Measurements from ENCODE around the gene MCTP2. TPM values are rescaled to one million over a fixed set of nuclear protein-coding genes. Genes with fewer than 3 reads are reported as not detected.

MCTP2 gene, protein sequence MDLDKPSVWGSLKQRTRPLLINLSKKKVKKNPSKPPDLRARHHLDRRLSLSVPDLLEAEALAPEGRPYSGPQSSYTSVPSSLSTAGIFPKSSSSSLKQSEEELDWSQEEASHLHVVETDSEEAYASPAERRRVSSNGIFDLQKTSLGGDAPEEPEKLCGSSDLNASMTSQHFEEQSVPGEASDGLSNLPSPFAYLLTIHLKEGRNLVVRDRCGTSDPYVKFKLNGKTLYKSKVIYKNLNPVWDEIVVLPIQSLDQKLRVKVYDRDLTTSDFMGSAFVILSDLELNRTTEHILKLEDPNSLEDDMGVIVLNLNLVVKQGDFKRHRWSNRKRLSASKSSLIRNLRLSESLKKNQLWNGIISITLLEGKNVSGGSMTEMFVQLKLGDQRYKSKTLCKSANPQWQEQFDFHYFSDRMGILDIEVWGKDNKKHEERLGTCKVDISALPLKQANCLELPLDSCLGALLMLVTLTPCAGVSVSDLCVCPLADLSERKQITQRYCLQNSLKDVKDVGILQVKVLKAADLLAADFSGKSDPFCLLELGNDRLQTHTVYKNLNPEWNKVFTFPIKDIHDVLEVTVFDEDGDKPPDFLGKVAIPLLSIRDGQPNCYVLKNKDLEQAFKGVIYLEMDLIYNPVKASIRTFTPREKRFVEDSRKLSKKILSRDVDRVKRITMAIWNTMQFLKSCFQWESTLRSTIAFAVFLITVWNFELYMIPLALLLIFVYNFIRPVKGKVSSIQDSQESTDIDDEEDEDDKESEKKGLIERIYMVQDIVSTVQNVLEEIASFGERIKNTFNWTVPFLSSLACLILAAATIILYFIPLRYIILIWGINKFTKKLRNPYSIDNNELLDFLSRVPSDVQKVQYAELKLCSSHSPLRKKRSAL
- 23.3 and 24.6 TPM in 2 replicates for total RNA-seq
- 8.1 TPM in 2 replicates for polyA plus RNA-seq

DNA sequence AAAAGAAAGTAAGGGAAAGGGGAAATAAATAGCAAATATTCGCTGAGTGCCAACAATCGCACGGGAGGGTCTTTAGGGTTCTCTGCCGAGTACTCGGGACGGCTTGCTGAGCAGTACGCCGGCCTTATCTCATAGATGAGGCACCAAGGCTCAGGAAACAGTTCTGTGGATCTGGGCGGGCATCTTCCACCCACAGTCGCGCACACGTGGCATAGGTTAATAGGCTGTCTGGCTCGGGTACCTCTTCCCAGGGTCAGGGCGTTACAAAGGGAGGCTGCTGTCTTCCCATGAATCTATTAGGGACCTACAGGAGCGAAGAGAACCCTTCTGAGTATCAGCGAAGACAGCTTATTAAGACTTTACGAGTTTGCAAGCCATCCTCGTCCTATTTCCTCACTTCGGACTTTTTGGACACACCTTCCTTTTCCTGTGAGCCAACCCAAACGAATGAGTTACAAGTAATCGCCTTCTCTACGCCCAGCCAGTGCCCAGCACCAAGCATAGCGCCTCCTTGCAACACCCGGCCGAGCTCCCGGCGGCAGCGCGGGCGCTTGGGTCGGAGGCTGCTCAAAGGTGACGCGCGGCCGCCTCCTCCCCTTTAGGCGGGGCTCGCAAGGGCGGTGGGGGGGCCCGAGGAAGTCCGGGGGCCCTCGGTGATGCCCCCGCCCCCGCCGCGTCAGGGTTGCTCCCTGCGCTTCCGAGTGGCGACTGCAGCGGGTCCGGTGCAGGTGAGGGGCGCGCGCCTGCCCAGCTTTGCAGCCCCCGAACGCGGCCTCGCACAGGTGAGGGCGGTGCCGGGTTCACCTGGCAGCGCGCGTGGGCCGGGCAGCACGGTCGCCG, at the start of gene MCTP2:
Gene MCTP2, plus strand, starts transcription at position 679 of the 840 bp plus-strand sequence. CDS start 66,705 bp downstream, outside the sequence.
- Histone ChIP-seq H3K79me2 (peaks cover 24% of the 10 kb centered on the region), H3K9me3 (ENCODE audit: low read depth) (no peaks in the 10 kb centered on the region), H4K20me1 (ENCODE audit: insufficient read depth, poor library complexity, severe bottlenecking) (no peaks in the 10 kb centered on the region), H3K27ac (peak within 1 kb of the TSS; percentile 82), H2AFZ (peak within 1 kb of the TSS; percentile 70), H3K36me3 (replicated peaks; ENCODE audit: insufficient read depth, low read depth) (no peaks in the 10 kb centered on the region), H3K4me2 (peak within 1 kb of the TSS; percentile 77), H3K4me3 (peak within 1 kb of the TSS; percentile 63), H3K9me2 (replicated peaks; ENCODE audit: insufficient read depth) (no peaks in the 10 kb centered on the region), H3K27me3 (no peaks in the 10 kb centered on the region), H3K4me1 (ENCODE audit: insufficient read depth) (peaks cover 5% of the 10 kb centered on the region)
- peak; percentile 93 for DNase-seq (ENCODE audit: low spot score)
- 1% methylated on average over 54 of the region's 66 CpGs for WGBS (ENCODE audit: low lambda C conversion rate, missing lambda C conversion rate)
- TF ChIP-seq EZH2phosphoT487 (IDR thresholded peaks at IDR 0.05; ENCODE audit: low read depth, severe bottlenecking, unreplicated experiment) (no peak), EZH2 (IDR thresholded peaks at IDR 0.05; ENCODE audit: borderline replicate concordance) (no peak)
- TF ChIP-seq, protein P1, sequence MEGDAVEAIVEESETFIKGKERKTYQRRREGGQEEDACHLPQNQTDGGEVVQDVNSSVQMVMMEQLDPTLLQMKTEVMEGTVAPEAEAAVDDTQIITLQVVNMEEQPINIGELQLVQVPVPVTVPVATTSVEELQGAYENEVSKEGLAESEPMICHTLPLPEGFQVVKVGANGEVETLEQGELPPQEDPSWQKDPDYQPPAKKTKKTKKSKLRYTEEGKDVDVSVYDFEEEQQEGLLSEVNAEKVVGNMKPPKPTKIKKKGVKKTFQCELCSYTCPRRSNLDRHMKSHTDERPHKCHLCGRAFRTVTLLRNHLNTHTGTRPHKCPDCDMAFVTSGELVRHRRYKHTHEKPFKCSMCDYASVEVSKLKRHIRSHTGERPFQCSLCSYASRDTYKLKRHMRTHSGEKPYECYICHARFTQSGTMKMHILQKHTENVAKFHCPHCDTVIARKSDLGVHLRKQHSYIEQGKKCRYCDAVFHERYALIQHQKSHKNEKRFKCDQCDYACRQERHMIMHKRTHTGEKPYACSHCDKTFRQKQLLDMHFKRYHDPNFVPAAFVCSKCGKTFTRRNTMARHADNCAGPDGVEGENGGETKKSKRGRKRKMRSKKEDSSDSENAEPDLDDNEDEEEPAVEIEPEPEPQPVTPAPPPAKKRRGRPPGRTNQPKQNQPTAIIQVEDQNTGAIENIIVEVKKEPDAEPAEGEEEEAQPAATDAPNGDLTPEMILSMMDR (IDR thresholded peaks at IDR 0.05; ENCODE audit: poor library complexity), result peak; percentile 7

DNA sequence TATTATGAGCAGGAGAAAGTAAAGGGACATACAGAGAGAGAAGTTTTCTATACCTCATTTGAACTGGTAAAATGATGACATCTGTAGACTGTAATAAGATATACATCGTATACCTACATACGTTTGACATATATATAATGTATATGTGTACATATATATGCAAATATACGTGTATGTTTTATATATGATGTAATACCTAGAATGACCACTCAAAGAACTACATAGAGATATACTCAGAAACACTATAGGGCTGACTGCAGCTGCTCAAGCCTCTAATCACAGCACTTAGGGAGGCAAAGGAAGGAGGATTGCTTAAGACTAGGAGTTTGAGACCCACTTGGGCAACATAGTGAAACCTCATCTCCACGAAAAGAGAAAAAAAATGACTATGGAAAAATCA, 48.5 kb upstream of the MCTP2 start:
- H3K36me3 ChIP-seq (replicated peaks; ENCODE audit: insufficient read depth, low read depth), result no peaks in the 10 kb centered on the region
- no peaks in the 10 kb centered on the region for H3K9me2 ChIP-seq (replicated peaks; ENCODE audit: insufficient read depth)
- 90% methylated on average over 4 of the region's 4 CpGs for WGBS (ENCODE audit: low lambda C conversion rate, missing lambda C conversion rate)
- H4K20me1 ChIP-seq (ENCODE audit: insufficient read depth, poor library complexity, severe bottlenecking), result no peaks in the 10 kb centered on the region
- H3K9me3 ChIP-seq (ENCODE audit: low read depth), result no peaks in the 10 kb centered on the region
- DNase-seq (ENCODE audit: low spot score), result no peak
- H3K27me3 ChIP-seq, result no peaks in the 10 kb centered on the region
- no peak overlapping the region for H3K27ac ChIP-seq
- TF ChIP-seq, protein P1 (IDR thresholded peaks at IDR 0.05; ENCODE audit: poor library complexity), result no peak
- no peak for TF ChIP-seq EZH2 (IDR thresholded peaks at IDR 0.05; ENCODE audit: borderline replicate concordance)
- no peak for TF ChIP-seq EZH2phosphoT487 (IDR thresholded peaks at IDR 0.05; ENCODE audit: low read depth, severe bottlenecking, unreplicated experiment)
- H2AFZ ChIP-seq, result no peak overlapping the region
- no peaks in the 10 kb centered on the region for H3K4me1 ChIP-seq (ENCODE audit: insufficient read depth)
- H3K4me2 ChIP-seq, result no peak overlapping the region
- no peaks in the 10 kb centered on the region for H3K79me2 ChIP-seq
- no peak overlapping the region for H3K4me3 ChIP-seq

DNA sequence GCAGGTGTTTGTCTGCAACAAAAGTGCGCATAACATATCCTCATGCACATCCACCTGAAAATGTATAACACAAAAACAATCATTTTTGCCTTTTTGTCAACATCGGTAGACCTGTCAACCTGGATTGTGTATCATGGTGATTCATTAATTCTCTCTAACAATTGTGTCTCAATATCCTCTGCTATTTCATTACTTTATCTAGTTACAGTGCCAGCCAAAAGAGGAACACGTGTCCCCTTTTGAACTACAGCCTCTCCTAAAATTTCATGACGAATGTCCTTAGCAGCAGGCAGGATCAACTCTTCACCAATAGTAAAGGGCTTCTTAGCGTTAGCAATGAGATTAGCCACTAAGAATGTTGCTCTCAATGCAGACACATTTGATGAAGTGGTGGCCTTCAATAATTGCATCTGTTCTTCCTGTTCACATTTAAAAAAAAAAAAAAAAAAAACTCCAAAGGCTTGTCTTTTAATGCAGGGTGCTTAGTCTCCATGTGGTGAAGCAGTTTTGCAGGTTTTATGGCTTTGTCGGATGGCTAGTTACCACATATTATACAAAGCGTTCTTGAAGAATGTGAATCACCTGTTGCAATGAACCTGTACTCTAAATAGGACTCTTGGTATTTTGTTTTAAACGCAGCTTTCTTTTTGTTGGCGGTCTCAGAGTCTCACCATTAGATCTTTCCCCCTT, 45.7 kb upstream of the MCTP2 start:
- no peak overlapping the region for H3K4me2 ChIP-seq
- no peak overlapping the region for H3K4me3 ChIP-seq
- WGBS (ENCODE audit: low lambda C conversion rate, missing lambda C conversion rate), result 87% methylated on average over 9 of the region's 9 CpGs
- H3K4me1 ChIP-seq (ENCODE audit: insufficient read depth), result no peaks in the 10 kb centered on the region
- H3K9me2 ChIP-seq (replicated peaks; ENCODE audit: insufficient read depth), result no peaks in the 10 kb centered on the region
- H3K27me3 ChIP-seq, result peaks cover 4% of the 10 kb centered on the region
- H3K27ac ChIP-seq, result no peak overlapping the region
- no peak for TF ChIP-seq EZH2 (IDR thresholded peaks at IDR 0.05; ENCODE audit: borderline replicate concordance)
- TF ChIP-seq EZH2phosphoT487 (IDR thresholded peaks at IDR 0.05; ENCODE audit: low read depth, severe bottlenecking, unreplicated experiment), result no peak
- TF ChIP-seq, protein P1 (IDR thresholded peaks at IDR 0.05; ENCODE audit: poor library complexity), result no peak
- H3K36me3 ChIP-seq (replicated peaks; ENCODE audit: insufficient read depth, low read depth), result no peaks in the 10 kb centered on the region
- H2AFZ ChIP-seq, result no peak overlapping the region
- no peaks in the 10 kb centered on the region for H3K9me3 ChIP-seq (ENCODE audit: low read depth)
- H3K79me2 ChIP-seq, result no peaks in the 10 kb centered on the region
- no peaks in the 10 kb centered on the region for H4K20me1 ChIP-seq (ENCODE audit: insufficient read depth, poor library complexity, severe bottlenecking)
- no peak for DNase-seq (ENCODE audit: low spot score)
